ENCODE data around the gene SIAH1.

Gene SIAH1

GRCh38 chr16:48433116-48433849 is 48.1 kb upstream of the SIAH1 start:
- Histone ChIP-seq H3K4me2 (ENCODE audit: low read depth, low read length, poor library complexity, severe bottlenecking) (no peak overlapping the region), H3K27me3 (ENCODE audit: low read length) (no peaks in the 10 kb centered on the region), H3F3A (ENCODE audit: insufficient read depth) (no peaks in the 10 kb centered on the region), H3K9ac (ENCODE audit: low read length) (no peak overlapping the region), H3K4me3 (ENCODE audit: insufficient read depth, low read length, poor library complexity, severe bottlenecking) (no peak overlapping the region), H3K9me2 (replicated peaks; ENCODE audit: insufficient read depth, low read length) (no peaks in the 10 kb centered on the region), H4K20me1 (ENCODE audit: low read depth, low read length) (no peaks in the 10 kb centered on the region), H3K79me2 (ENCODE audit: insufficient read depth, low read length) (no peaks in the 10 kb centered on the region), H3K9me3 (ENCODE audit: insufficient read depth, low read length) (no peaks in the 10 kb centered on the region), H3K36me3 (ENCODE audit: low read length) (no peaks in the 10 kb centered on the region), H3K27ac (ENCODE audit: low read depth, low read length) (no peak overlapping the region), H2AFZ (ENCODE audit: low read depth, low read length, severe bottlenecking) (no peak overlapping the region)
- TF ChIP-seq EZH2phosphoT487 (conservative IDR thresholded peaks at IDR 0.05; ENCODE audit: low read length) (no peak), CTCF (IDR thresholded peaks at IDR 0.05; ENCODE audit: insufficient read depth, low read length, poor library complexity, severe bottlenecking) (no peak)

GRCh38 chr16:48432136-48432535 is 46.9 kb upstream of the SIAH1 start:
- Histone ChIP-seq H2AFZ (ENCODE audit: low read depth, low read length, severe bottlenecking) (peak overlapping the region; percentile 88), H3K27ac (ENCODE audit: low read depth, low read length) (peak overlapping the region; percentile 37; the same call in 1 of the 2 replicates), H3K9ac (ENCODE audit: low read length) (peak overlapping the region; percentile 12; the same call in 1 of the 2 replicates), H3F3A (ENCODE audit: insufficient read depth) (no peaks in the 10 kb centered on the region), H3K27me3 (ENCODE audit: low read length) (no peaks in the 10 kb centered on the region), H3K36me3 (ENCODE audit: low read length) (no peaks in the 10 kb centered on the region), H3K4me2 (ENCODE audit: low read depth, low read length, poor library complexity, severe bottlenecking) (peak overlapping the region; percentile 51), H3K4me3 (ENCODE audit: insufficient read depth, low read length, poor library complexity, severe bottlenecking) (no peak overlapping the region), H4K20me1 (ENCODE audit: low read depth, low read length) (no peaks in the 10 kb centered on the region), H3K79me2 (ENCODE audit: insufficient read depth, low read length) (no peaks in the 10 kb centered on the region), H3K9me2 (replicated peaks; ENCODE audit: insufficient read depth, low read length) (no peaks in the 10 kb centered on the region), H3K9me3 (ENCODE audit: insufficient read depth, low read length) (no peaks in the 10 kb centered on the region)
- no peak for TF ChIP-seq CTCF (IDR thresholded peaks at IDR 0.05; ENCODE audit: insufficient read depth, low read length, poor library complexity, severe bottlenecking)
- TF ChIP-seq EZH2phosphoT487 (conservative IDR thresholded peaks at IDR 0.05; ENCODE audit: low read length), result no peak

GRCh38 chr16:48430890-48431289 is 45.7 kb upstream of the SIAH1 start:
- no peaks in the 10 kb centered on the region for H4K20me1 ChIP-seq (ENCODE audit: low read depth, low read length)
- H2AFZ ChIP-seq (ENCODE audit: low read depth, low read length, severe bottlenecking), result no peak overlapping the region
- H3K9me2 ChIP-seq (replicated peaks; ENCODE audit: insufficient read depth, low read length), result no peaks in the 10 kb centered on the region
- no peaks in the 10 kb centered on the region for H3K36me3 ChIP-seq (ENCODE audit: low read length)
- H3K27me3 ChIP-seq (ENCODE audit: low read length), result no peaks in the 10 kb centered on the region
- H3K9ac ChIP-seq (ENCODE audit: low read length), result no peak overlapping the region
- H3K9me3 ChIP-seq (ENCODE audit: insufficient read depth, low read length), result no peaks in the 10 kb centered on the region
- no peaks in the 10 kb centered on the region for H3F3A ChIP-seq (ENCODE audit: insufficient read depth)
- TF ChIP-seq EZH2phosphoT487 (conservative IDR thresholded peaks at IDR 0.05; ENCODE audit: low read length) (no peak), CTCF (IDR thresholded peaks at IDR 0.05; ENCODE audit: insufficient read depth, low read length, poor library complexity, severe bottlenecking) (no peak)
- H3K4me3 ChIP-seq (ENCODE audit: insufficient read depth, low read length, poor library complexity, severe bottlenecking), result no peak overlapping the region
- H3K27ac ChIP-seq (ENCODE audit: low read depth, low read length), result no peak overlapping the region
- no peaks in the 10 kb centered on the region for H3K79me2 ChIP-seq (ENCODE audit: insufficient read depth, low read length)
- H3K4me2 ChIP-seq (ENCODE audit: low read depth, low read length, poor library complexity, severe bottlenecking), result no peak overlapping the region
